BLaER1 treated with 17β-estradiol and CSF1 and Interleukin-3, amounts not matched to agents 10 nM and 100 nM (cell line): ENCODE results near the gene ITGB6.

Experiments used
- H3K27ac ChIP-seq, 11 experiments: shearing (Covaris generic); formaldehyde crosslinking; 2 replicates each; pipeline ENCODE4 v1.8.1; 2022
- H3K27me3 ChIP-seq, 11 experiments: shearing (Covaris generic); formaldehyde crosslinking; 2 replicates each; pipeline ENCODE4 v1.8.1; 2022
- H3K36me3 ChIP-seq, 11 experiments: shearing (Covaris generic); formaldehyde crosslinking; 2 replicates each; pipeline ENCODE4 v1.8.1; 2022
- H3K4me1 ChIP-seq, 10 experiments: shearing (Covaris generic); formaldehyde crosslinking; 2 replicates each; pipeline ENCODE4 v1.8.1; 2022
- H3K4me2 ChIP-seq, 11 experiments: shearing (Covaris generic); formaldehyde crosslinking; 2 replicates each; pipeline ENCODE4 v1.8.1; 2022
- H3K4me3 ChIP-seq, 10 experiments: shearing (Covaris generic); formaldehyde crosslinking; 2 replicates each; pipeline ENCODE4 v1.8.1; 2022
- H3K9ac ChIP-seq, 11 experiments: shearing (Covaris generic); formaldehyde crosslinking; 2 replicates each; pipeline ENCODE4 v1.8.1; 2022
- H3K9me3 ChIP-seq, 11 experiments: shearing (Covaris generic); formaldehyde crosslinking; replicated peaks in 1 of 11; 2 replicates each; pipeline ENCODE4 v1.8.1; 2022
- H4K20me1 ChIP-seq, 11 experiments: shearing (Covaris generic); formaldehyde crosslinking; 2 replicates each; pipeline ENCODE4 v1.8.1; 2022
- Cebpa-rat ChIP-seq, 11 experiments: shearing (Covaris generic); IDR thresholded peaks; 2 replicates each; pipeline ENCODE4 v1.8.1; 2022

ITGB6 gene

GRCh38 chr2:160175169-160176134 lies 24.6 kb downstream of the ITGB6 start:
- H3K27ac ChIP-seq: no peak overlapping the region
- no peak overlapping the region for H3K4me2 ChIP-seq
- no peak overlapping the region for H3K9ac ChIP-seq
- H3K27me3 ChIP-seq: no peaks in the 10 kb centered on the region
- no peak for TF ChIP-seq Cebpa-rat (IDR thresholded peaks at IDR 0.05)
- no peaks in the 10 kb centered on the region for H4K20me1 ChIP-seq
- no peak overlapping the region for H3K4me3 ChIP-seq
- H3K4me1 ChIP-seq: no peaks in the 10 kb centered on the region
- no peaks in the 10 kb centered on the region for H3K36me3 ChIP-seq
- no peaks in the 10 kb centered on the region for H3K9me3 ChIP-seq

GRCh38 chr2:160174322-160174721 lies 25.8 kb downstream of the ITGB6 start:
- TF ChIP-seq Cebpa-rat (IDR thresholded peaks at IDR 0.05): no peak
- no peak overlapping the region for H3K27ac ChIP-seq

GRCh38 chr2:160169988-160170387 lies 30.1 kb downstream of the ITGB6 start:
- no peaks in the 10 kb centered on the region for H3K9me3 ChIP-seq
- no peak for TF ChIP-seq Cebpa-rat (IDR thresholded peaks at IDR 0.05)
- H3K4me2 ChIP-seq: no peak overlapping the region
- H3K4me3 ChIP-seq: no peak overlapping the region
- H3K9ac ChIP-seq: no peak overlapping the region
- no peak overlapping the region for H3K27ac ChIP-seq
- H4K20me1 ChIP-seq: no peaks in the 10 kb centered on the region
- no peaks in the 10 kb centered on the region for H3K36me3 ChIP-seq
- no peaks in the 10 kb centered on the region for H3K27me3 ChIP-seq
- no peaks in the 10 kb centered on the region for H3K4me1 ChIP-seq

More at GRCh38 chr2:160174322-160174721, 25.8 kb downstream of the ITGB6 start:
- no peaks in the 10 kb centered on the region for H3K36me3 ChIP-seq
- H3K27me3 ChIP-seq: no peaks in the 10 kb centered on the region
- no peaks in the 10 kb centered on the region for H3K4me1 ChIP-seq
- H4K20me1 ChIP-seq: no peaks in the 10 kb centered on the region
- no peak overlapping the region for H3K4me3 ChIP-seq
- no peak overlapping the region for H3K4me2 ChIP-seq
- H3K9ac ChIP-seq: no peak overlapping the region
- no peaks in the 10 kb centered on the region for H3K9me3 ChIP-seq

GRCh38 chr2:160169471-160169870 lies 30.6 kb downstream of the ITGB6 start:
- no peak overlapping the region for H3K4me2 ChIP-seq
- H3K9ac ChIP-seq: no peak overlapping the region
- no peaks in the 10 kb centered on the region for H4K20me1 ChIP-seq
- no peak for TF ChIP-seq Cebpa-rat (IDR thresholded peaks at IDR 0.05)
- H3K36me3 ChIP-seq: no peaks in the 10 kb centered on the region
- H3K27ac ChIP-seq: no peak overlapping the region
- no peaks in the 10 kb centered on the region for H3K4me1 ChIP-seq
- H3K4me3 ChIP-seq: no peak overlapping the region
- H3K9me3 ChIP-seq: no peaks in the 10 kb centered on the region
- no peaks in the 10 kb centered on the region for H3K27me3 ChIP-seq

GRCh38 chr2:160168878-160169277 lies 31.2 kb downstream of the ITGB6 start:
- Histone ChIP-seq H3K27me3 (no peaks in the 10 kb centered on the region), H3K9me3 (no peaks in the 10 kb centered on the region), H3K27ac (no peak overlapping the region), H4K20me1 (no peaks in the 10 kb centered on the region), H3K4me3 (no peak overlapping the region), H3K36me3 (no peaks in the 10 kb centered on the region), H3K4me1 (no peaks in the 10 kb centered on the region), H3K9ac (no peak overlapping the region), H3K4me2 (no peak overlapping the region)
- no peak for TF ChIP-seq Cebpa-rat (IDR thresholded peaks at IDR 0.05)

GRCh38 chr2:160167089-160167740 lies 32.9 kb downstream of the ITGB6 start:
- no peak overlapping the region for H3K4me2 ChIP-seq
- no peaks in the 10 kb centered on the region for H3K27me3 ChIP-seq
- no peak overlapping the region for H3K27ac ChIP-seq
- no peak overlapping the region for H3K4me3 ChIP-seq
- H4K20me1 ChIP-seq: no peaks in the 10 kb centered on the region
- no peak for TF ChIP-seq Cebpa-rat (IDR thresholded peaks at IDR 0.05)
- no peak overlapping the region for H3K9ac ChIP-seq
- no peaks in the 10 kb centered on the region for H3K9me3 ChIP-seq
- H3K36me3 ChIP-seq: no peaks in the 10 kb centered on the region
- H3K4me1 ChIP-seq: no peaks in the 10 kb centered on the region

- H3K9me3 ChIP-seq: no peaks in the 10 kb centered on the region
- H4K20me1 ChIP-seq: no peaks in the 10 kb centered on the region
- no peak overlapping the region for H3K27ac ChIP-seq
- no peaks in the 10 kb centered on the region for H3K4me1 ChIP-seq
- no peak overlapping the region for H3K9ac ChIP-seq
- no peak overlapping the region for H3K4me3 ChIP-seq
- no peak overlapping the region for H3K4me2 ChIP-seq
- no peaks in the 10 kb centered on the region for H3K36me3 ChIP-seq
- TF ChIP-seq Cebpa-rat (IDR thresholded peaks at IDR 0.05): no peak
- no peaks in the 10 kb centered on the region for H3K27me3 ChIP-seq
These were observed 34.1 kb downstream of the ITGB6 start for GRCh38 chr2:160165996-160166395.

- H3K9ac ChIP-seq: no peak overlapping the region
- H3K36me3 ChIP-seq: no peaks in the 10 kb centered on the region
- no peak overlapping the region for H3K4me3 ChIP-seq
- no peaks in the 10 kb centered on the region for H3K4me1 ChIP-seq
- TF ChIP-seq Cebpa-rat (IDR thresholded peaks at IDR 0.05): no peak
- H3K27ac ChIP-seq: no peak overlapping the region
- H3K4me2 ChIP-seq: no peak overlapping the region
- H4K20me1 ChIP-seq: no peaks in the 10 kb centered on the region
- H3K27me3 ChIP-seq: no peaks in the 10 kb centered on the region
- H3K9me3 ChIP-seq: no peaks in the 10 kb centered on the region
These were observed 35.0 kb downstream of the ITGB6 start for GRCh38 chr2:160165081-160165480.

- no peak overlapping the region for H3K27ac ChIP-seq
- H3K27me3 ChIP-seq: no peaks in the 10 kb centered on the region
- no peak for TF ChIP-seq Cebpa-rat (IDR thresholded peaks at IDR 0.05)
- no peaks in the 10 kb centered on the region for H3K4me1 ChIP-seq
- no peaks in the 10 kb centered on the region for H3K9me3 ChIP-seq
- H3K4me3 ChIP-seq: no peak overlapping the region
- H3K4me2 ChIP-seq: no peak overlapping the region
- no peak overlapping the region for H3K9ac ChIP-seq
- no peaks in the 10 kb centered on the region for H4K20me1 ChIP-seq
- H3K36me3 ChIP-seq: no peaks in the 10 kb centered on the region
These were observed 41.9 kb downstream of the ITGB6 start for GRCh38 chr2:160157861-160158829.
